Thyroid gland (tissue), 4 donors: ENCODE data around the gene WDR7.

Source experiments
- CTCF ChIP-seq, 6 experiments: fragments of 200-600 bp in 3 of 6; fragments of 450-650 bp in 3 of 6; sonication (generic) in 3 of 6; IDR thresholded peaks; one replicate each; pipeline ENCODE4 v1.5.1; 2016 to 2019; ENCODE audit warnings: antibody characterized with exemption in 6 of 6, mild to moderate bottlenecking in 2 of 6, inconsistent platforms in 1 of 6, moderate library complexity in 1 of 6
- POLR2A ChIP-seq, 2 donors: fragments of 450-650 bp; IDR thresholded peaks; one replicate each; pipeline ENCODE4 v1.6.1; 2017; ENCODE audit warnings: antibody characterized with exemption in 2 of 2, mild to moderate bottlenecking in 2 of 2, moderate library complexity in 1 of 2

GRCh38 chr18:56959120-56959519, 308.0 kb downstream of the WDR7 start:
- no peak for TF ChIP-seq CTCF (IDR thresholded peaks at IDR 0.05)
- TF ChIP-seq POLR2A (IDR thresholded peaks at IDR 0.05), result no peak
